Thymus (tissue), 11 donors: ENCODE measurements around the gene KCNJ13. TPM values are rescaled to one million over a fixed set of nuclear protein-coding genes. Genes with fewer than 3 reads are reported as not detected.

ENCODE experiments used
- DNase-seq, 9 donors: peaks; one replicate each; pipeline ENCODE4 v3.0.0-alpha.2; 2013; ENCODE audit warnings: low spot score in 9 of 9, low read depth in 6 of 9, missing footprints in 1 of 9
- H3K27ac ChIP-seq, 2 donors: one replicate each; pipeline ENCODE4 v1.5.1; 2013; ENCODE audit warnings: control low read depth in 1 of 2, low read depth in 1 of 2, low read length in 1 of 2, mild to moderate bottlenecking in 1 of 2, moderate library complexity in 1 of 2
- H3K27me3 ChIP-seq, 2 donors: one replicate each; pipeline ENCODE4 v1.5.1; 2013; ENCODE audit warnings: low read length in 1 of 2; ENCODE audit not compliant: control insufficient read depth in 2 of 2, insufficient read depth in 1 of 2
- H3K36me3 ChIP-seq, 2 donors: one replicate each; pipeline ENCODE4 v1.5.1; 2013; ENCODE audit warnings: low read length in 1 of 2, mild to moderate bottlenecking in 1 of 2, moderate library complexity in 1 of 2; ENCODE audit not compliant: control insufficient read depth in 2 of 2, insufficient read depth in 2 of 2
- H3K4me1 ChIP-seq, 2 donors: one replicate each; pipeline ENCODE4 v1.5.1; 2013; ENCODE audit warnings: low read length in 2 of 2; ENCODE audit not compliant: control insufficient read depth in 2 of 2, insufficient read depth in 2 of 2
- H3K4me3 ChIP-seq, 2 donors: one replicate each; pipeline ENCODE4 v1.5.1; 2013; ENCODE audit warnings: low read length in 2 of 2, control low read depth in 1 of 2, mild to moderate bottlenecking in 1 of 2
- H3K9me3 ChIP-seq, 2 donors: one replicate each; pipeline ENCODE4 v1.5.1; 2013; ENCODE audit warnings: low read length in 1 of 2, mild to moderate bottlenecking in 1 of 2; ENCODE audit not compliant: control insufficient read depth in 2 of 2, insufficient read depth in 1 of 2
- WGBS: extraction: QIAGEN DNeasy Blood & Tissue Kit; methylation state at CpG from one replicate; pipeline ENCODE4 v1.1.7; 2013; 5-methylcytosine and 5-hydroxymethylcytosine counted together
- polyA plus RNA-seq: library from polyadenylated mRNA; stranded (reverse); fragments of 200-250 nt; gene quantifications from one replicate; pipeline ENCODE4 v1.2.3, GENCODE V29; 2013
- total RNA-seq: library from RNA; stranded (reverse); fragments of 120-200 nt; gene quantifications from one replicate; pipeline ENCODE4 v1.2.4, GENCODE V29; 2013
- donor health status: healthy.

KCNJ13 gene
- total and polyA plus RNA-seq, 2 donors = 0.18 to 0.24 TPM

- Histone ChIP-seq H3K4me3 (no peak overlapping the region), H3K9me3 (no peaks in the 10 kb centered on the region), H3K27me3 (no peaks in the 10 kb centered on the region), H3K27ac (no peak overlapping the region), H3K4me1 (peaks cover 0 to 4% of the 10 kb centered on the region in 2 donors), H3K36me3 (peaks cover 0 to 13% of the 10 kb centered on the region in 2 donors)
- 89% methylated on average over 5 of the region's 5 CpGs for WGBS
- DNase-seq = no peak
Observed at GRCh38 chr2:232777276-232777675, 911 bp upstream of the KCNJ13 start.

GRCh38 chr2:232773815-232774214, 2.5 kb downstream of the KCNJ13 start:
- peaks cover 0 to 7% of the 10 kb centered on the region in 2 donors for H3K4me1 ChIP-seq
- no peak overlapping the region for H3K4me3 ChIP-seq
- H3K27ac ChIP-seq = no peak overlapping the region
- DNase-seq = no peak
- WGBS = 98% methylated on average over 9 of the region's 9 CpGs
- peaks cover 5 to 26% of the 10 kb centered on the region in 2 donors for H3K36me3 ChIP-seq
- no peaks in the 10 kb centered on the region for H3K9me3 ChIP-seq
- H3K27me3 ChIP-seq = no peaks in the 10 kb centered on the region

GRCh38 chr2:232772531-232772930, 3.8 kb downstream of the KCNJ13 start:
- peak in 3 of 9 donors; percentile 14 to 39 (median 17) for DNase-seq
- H3K27ac ChIP-seq = peak overlapping the region in 1 of 2 donors; percentile 1
- peaks cover 0 to 7% of the 10 kb centered on the region in 2 donors for H3K4me1 ChIP-seq
- H3K9me3 ChIP-seq = no peaks in the 10 kb centered on the region
- H3K4me3 ChIP-seq = no peak overlapping the region
- peaks cover 10 to 28% of the 10 kb centered on the region in 2 donors for H3K36me3 ChIP-seq
- 92% methylated on average over 2 of the region's 2 CpGs for WGBS
- no peaks in the 10 kb centered on the region for H3K27me3 ChIP-seq

GRCh38 chr2:232771870-232772269, 4.5 kb downstream of the KCNJ13 start:
- Histone ChIP-seq H3K36me3 (peaks cover 10 to 24% of the 10 kb centered on the region in 2 donors), H3K9me3 (no peaks in the 10 kb centered on the region), H3K27me3 (no peaks in the 10 kb centered on the region), H3K4me1 (peaks cover 0 to 7% of the 10 kb centered on the region in 2 donors), H3K27ac (no peak overlapping the region), H3K4me3 (no peak overlapping the region)
- no peak for DNase-seq
- WGBS = 96% methylated on average over 1 of the region's 1 CpG

- Histone ChIP-seq H3K4me3 (no peak overlapping the region), H3K36me3 (peaks cover 10 to 27% of the 10 kb centered on the region in 2 donors), H3K9me3 (no peaks in the 10 kb centered on the region), H3K27me3 (no peaks in the 10 kb centered on the region), H3K4me1 (peaks cover 0 to 7% of the 10 kb centered on the region in 2 donors), H3K27ac (no peak overlapping the region)
- DNase-seq = no peak
Observed at GRCh38 chr2:232770207-232770606, 6.2 kb downstream of the KCNJ13 start.

- DNase-seq = no peak
- H3K27ac ChIP-seq = no peak overlapping the region
- peaks cover 0 to 7% of the 10 kb centered on the region in 2 donors for H3K4me1 ChIP-seq
- H3K9me3 ChIP-seq = no peaks in the 10 kb centered on the region
- peaks cover 10 to 41% of the 10 kb centered on the region in 2 donors for H3K36me3 ChIP-seq
- no peaks in the 10 kb centered on the region for H3K27me3 ChIP-seq
- WGBS = 99% methylated on average over 1 of the region's 1 CpG
- no peak overlapping the region for H3K4me3 ChIP-seq
Observed at GRCh38 chr2:232767866-232768265, 8.5 kb downstream of the KCNJ13 start.

GRCh38 chr2:232761301-232761907, 15.0 kb downstream of the KCNJ13 start:
- H3K36me3 ChIP-seq = peaks cover 4 to 45% of the 10 kb centered on the region in 2 donors
- peak in 7 of 9 donors; percentile 9 to 59 (median 22) for DNase-seq
- H3K27ac ChIP-seq = no peak overlapping the region
- H3K4me1 ChIP-seq = no peaks in the 10 kb centered on the region
- no peaks in the 10 kb centered on the region for H3K27me3 ChIP-seq
- no peaks in the 10 kb centered on the region for H3K9me3 ChIP-seq
- WGBS = 76% methylated on average over 3 of the region's 3 CpGs
- no peak overlapping the region for H3K4me3 ChIP-seq

GRCh38 chr2:232757905-232758304, 18.5 kb downstream of the KCNJ13 start:
- no peak overlapping the region for H3K4me3 ChIP-seq
- WGBS = 68% methylated on average over 2 of the region's 2 CpGs
- peaks cover 4 to 33% of the 10 kb centered on the region in 2 donors for H3K36me3 ChIP-seq
- H3K4me1 ChIP-seq = no peaks in the 10 kb centered on the region
- DNase-seq = no peak
- H3K27ac ChIP-seq = no peak overlapping the region
- no peaks in the 10 kb centered on the region for H3K27me3 ChIP-seq
- no peaks in the 10 kb centered on the region for H3K9me3 ChIP-seq

- no peak overlapping the region for H3K4me3 ChIP-seq
- no peak overlapping the region for H3K27ac ChIP-seq
- H3K27me3 ChIP-seq = no peaks in the 10 kb centered on the region
- no peak for DNase-seq
- H3K9me3 ChIP-seq = no peaks in the 10 kb centered on the region
- H3K36me3 ChIP-seq = peaks cover 12 to 41% of the 10 kb centered on the region in 2 donors
- H3K4me1 ChIP-seq = no peaks in the 10 kb centered on the region
- 95% methylated on average over 4 of the region's 4 CpGs for WGBS
Observed at GRCh38 chr2:232750135-232750671, 26.2 kb downstream of the KCNJ13 start.
